Endothelial cell of umbilical vein (primary cell): ENCODE data around the gene RGS7BP. TPM values are rescaled to one million over a fixed set of nuclear protein-coding genes. Genes with fewer than 3 reads are reported as not detected.

Experiments
- BruUV-seq: library from RNA; stranded (reverse); fragments of 400-500 nt; replicated peaks from 2 replicates; lab custom pipeline; 2021; lab: Mats Ljungman, UMichigan
- CTCF ChIA-PET: fragments of 300-600, 350-600 bp; sonication (Branson Sonifier 250); formaldehyde crosslinking; loops from one replicate; lab custom pipeline; 2021; ENCODE audit warnings: antibody characterized with exemption, inconsistent platforms; lab: Charles Lee
- POLR2A ChIA-PET: fragments of 300-600, 350-600 bp; sonication (Branson Sonifier 250); formaldehyde crosslinking; loops from one replicate; lab custom pipeline; 2021; ENCODE audit warnings: antibody characterized with exemption, inconsistent platforms; lab: Charles Lee
- DNase-seq: peaks from one replicate; pipeline ENCODE4 v3.0.0-alpha.2; 2011; ENCODE audit warnings: low read depth, low spot score
- FAIRE-seq: peaks from 2 replicates; lab custom pipeline; 2011; peaks lifted over from hg19 to GRCh38; lab: Jason Lieb, UNC
- H2AFZ ChIP-seq: 2 replicates; pipeline ENCODE4 v1.6.0; 2012; ENCODE audit warnings: low read depth, low read length, control low read depth, inconsistent platforms
- H3K27ac ChIP-seq: 2 replicates; pipeline ENCODE4 v1.5.1; 2011; ENCODE audit warnings: low read depth, mild to moderate bottlenecking, control low read depth, low read length, moderate library complexity; ENCODE audit not compliant: insufficient read depth
- H3K27me3 ChIP-seq, 2 experiments: 2 replicates each; pipeline versions ENCODE4 v1.6.0 to v1.6.1; 2011; ENCODE audit warnings: low read length in 2 of 2, mixed read lengths in 1 of 2; ENCODE audit not compliant: control insufficient read depth in 2 of 2, insufficient read depth in 2 of 2
- H3K36me3 ChIP-seq, 2 experiments: 2 replicates in 1 of 2; 3 replicates in 1 of 2; pipeline ENCODE4 v1.5.1; 2011; ENCODE audit warnings: low read length in 2 of 2, mild to moderate bottlenecking in 1 of 2, moderate library complexity in 1 of 2; ENCODE audit not compliant: control insufficient read depth in 2 of 2, insufficient read depth in 2 of 2; ENCODE audit errors: extremely low read depth in 1 of 2
- H3K4me1 ChIP-seq: 3 replicates; pipeline ENCODE4 v1.5.1; 2011; ENCODE audit warnings: mild to moderate bottlenecking, low read length; ENCODE audit not compliant: control insufficient read depth, insufficient read depth; ENCODE audit errors: extremely low read depth
- H3K4me2 ChIP-seq: 2 replicates; pipeline ENCODE4 v1.6.1; 2011; ENCODE audit warnings: low read length, control low read depth, mixed read lengths; ENCODE audit not compliant: insufficient read depth
- H3K4me3 ChIP-seq, 3 experiments: fragments of 200-600 bp in 1 of 3; sonication (generic), shearing (Covaris generic) in 1 of 3; replicated peaks in 1 of 3; 2 replicates each; pipeline ENCODE4 v1.5.1; 2011 to 2016; ENCODE audit warnings: control low read depth in 3 of 3, low read length in 3 of 3, mild to moderate bottlenecking in 2 of 3, inconsistent platforms in 1 of 3, low read depth in 1 of 3, moderate library complexity in 1 of 3; ENCODE audit not compliant: insufficient read depth in 1 of 3
- H3K79me2 ChIP-seq: 2 replicates; pipeline ENCODE4 v1.6.0; 2012; ENCODE audit warnings: low read length, inconsistent platforms; ENCODE audit not compliant: control insufficient read depth, insufficient read depth
- H3K9ac ChIP-seq: replicated peaks from 2 replicates; pipeline ENCODE3; 2011; ENCODE audit warnings: low read length, control low read depth; ENCODE audit not compliant: insufficient read depth; ENCODE audit errors: extremely low read depth
- H3K9me1 ChIP-seq: replicated peaks from 3 replicates; pipeline ENCODE4 v1.6.0; 2011; ENCODE audit warnings: mild to moderate bottlenecking, low read length; ENCODE audit not compliant: control insufficient read depth, insufficient read depth; ENCODE audit errors: extremely low read depth
- H3K9me3 ChIP-seq: replicated peaks from 2 replicates; pipeline ENCODE4 v1.5.1; 2012; ENCODE audit warnings: low read length, inconsistent platforms; ENCODE audit not compliant: control insufficient read depth, insufficient read depth
- H4K20me1 ChIP-seq: replicated peaks from 2 replicates; pipeline ENCODE3; 2011; ENCODE audit warnings: mild to moderate bottlenecking, low read length; ENCODE audit not compliant: control insufficient read depth, insufficient read depth; ENCODE audit errors: extremely low read depth
- EZH2 ChIP-seq: IDR thresholded peaks from 2 replicates; pipeline ENCODE4 v1.6.1; 2012; ENCODE audit warnings: borderline replicate concordance, low read depth, mild to moderate bottlenecking, moderate library complexity, low read length, inconsistent platforms; ENCODE audit not compliant: severe bottlenecking
- FOS ChIP-seq: IDR thresholded peaks from 2 replicates; pipeline ENCODE4 v1.6.1; 2011; ENCODE audit warnings: mild to moderate bottlenecking, low read length, moderate library complexity, borderline replicate concordance; ENCODE audit not compliant: insufficient read depth
- GATA2 ChIP-seq: IDR thresholded peaks from 2 replicates; pipeline ENCODE4 v1.7.0; 2011; ENCODE audit warnings: low read depth, mild to moderate bottlenecking, moderate library complexity, mixed read lengths, low read length; ENCODE audit not compliant: insufficient read length, insufficient read depth
- JUN ChIP-seq: IDR thresholded peaks from 2 replicates; pipeline ENCODE4 v1.6.1; 2011; ENCODE audit warnings: borderline replicate concordance, low read depth; ENCODE audit not compliant: insufficient read length, insufficient read depth
- MYC ChIP-seq: IDR thresholded peaks from one replicate; pipeline ENCODE4 v1.6.1; 2011; ENCODE audit warnings: mild to moderate bottlenecking, low read depth, low read length
- POLR2A ChIP-seq: IDR thresholded peaks from 2 replicates; pipeline ENCODE4 v1.6.1; 2012; ENCODE audit warnings: low read depth, mild to moderate bottlenecking, control low read depth, low read length
- POLR2AphosphoS5 ChIP-seq: IDR thresholded peaks from 2 replicates; pipeline ENCODE4 v1.6.1; 2012; ENCODE audit warnings: low read depth, mild to moderate bottlenecking, control low read depth, low read length, moderate library complexity; ENCODE audit not compliant: insufficient read depth
- dilution Hi-C: fragments of 300-500 bp; cut with MboI; formaldehyde crosslinking; loops from one replicate; pipeline ENCODE4 v1.15.0; 2019; ENCODE audit warnings: low sequenced_read_pairs; ENCODE audit not compliant: extremely low pct_ligation_motif_present
- intact Hi-C: fragments of 100-400 bp; cut with micrococcal nuclease; formaldehyde crosslinking; loops from one replicate; pipeline ENCODE4 v1.10.0; 2022
- polyA plus RNA-seq, 4 experiments: library from polyadenylated mRNA; depleted of rRNA in 3 of 4; stranded (reverse) in 3 of 4; unstranded in 1 of 4; fragments of >200 nt; gene quantifications; 2 replicates each; pipeline versions ENCODE4 v1.2.1 to v1.2.3, GENCODE V29; 2011 to 2012; ENCODE audit warnings: missing spikeins in 1 of 4
- total RNA-seq: library from RNA; stranded (reverse); gene quantifications from 2 replicates; pipeline ENCODE4 v1.2.3, GENCODE V29; 2021
- TF ChIP-seq, protein P1 (sequence below): IDR thresholded peaks from 2 replicates; pipeline ENCODE4 v1.6.1; 2011; ENCODE audit not compliant: insufficient read depth, insufficient read length
- TF ChIP-seq, protein P2 (sequence below), 2 donors: IDR thresholded peaks; 1 replicate in 1 of 2; 2 replicates in 1 of 2; pipeline ENCODE4 v1.5.1; 2011; ENCODE audit warnings: low read length in 2 of 2, mild to moderate bottlenecking in 2 of 2, moderate library complexity in 2 of 2, control low read depth in 1 of 2, inconsistent platforms in 1 of 2, low read depth in 1 of 2; ENCODE audit not compliant: insufficient read depth in 1 of 2; ENCODE audit errors: extremely low read depth in 1 of 2

The RGS7BP gene
- total and polyA plus RNA-seq, 2 donors (not counting 3 experiments of a cell fraction or from before 2014, with no cell fraction given), result 0.51 to 2.0 TPM

DNA sequence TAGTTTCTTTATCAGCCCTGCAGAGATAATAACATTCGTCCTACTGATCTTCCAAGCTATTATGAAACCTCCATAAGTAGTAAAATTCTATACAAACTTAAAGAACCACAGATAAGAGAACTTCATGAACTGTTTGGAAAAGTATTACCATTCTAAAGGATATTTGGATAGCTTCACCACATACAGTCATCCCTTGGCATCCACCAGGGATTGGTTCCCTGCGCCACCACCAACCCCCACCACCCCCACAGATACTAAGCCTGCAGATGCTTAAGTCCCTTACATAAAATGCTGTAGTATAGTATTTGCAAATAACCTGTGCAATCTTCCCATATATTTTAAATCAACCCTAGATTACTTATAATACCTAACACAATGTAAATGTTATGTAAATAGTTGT, 123.1 kb downstream of the RGS7BP start:
- no peak overlapping the region for H3K4me2 ChIP-seq
- POLR2A ChIA-PET, result no interaction called here
- peaks cover 11 to 25% of the 10 kb centered on the region in 2 experiments for H3K27me3 ChIP-seq
- H3K4me1 ChIP-seq, result no peaks in the 10 kb centered on the region
- no TSS peak for BruUV-seq
- DNase-seq, result no peak
- no peak for FAIRE-seq
- TF ChIP-seq, protein P1, sequence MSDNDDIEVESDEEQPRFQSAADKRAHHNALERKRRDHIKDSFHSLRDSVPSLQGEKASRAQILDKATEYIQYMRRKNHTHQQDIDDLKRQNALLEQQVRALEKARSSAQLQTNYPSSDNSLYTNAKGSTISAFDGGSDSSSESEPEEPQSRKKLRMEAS, result no peak
- TF ChIP-seq, protein P2, sequence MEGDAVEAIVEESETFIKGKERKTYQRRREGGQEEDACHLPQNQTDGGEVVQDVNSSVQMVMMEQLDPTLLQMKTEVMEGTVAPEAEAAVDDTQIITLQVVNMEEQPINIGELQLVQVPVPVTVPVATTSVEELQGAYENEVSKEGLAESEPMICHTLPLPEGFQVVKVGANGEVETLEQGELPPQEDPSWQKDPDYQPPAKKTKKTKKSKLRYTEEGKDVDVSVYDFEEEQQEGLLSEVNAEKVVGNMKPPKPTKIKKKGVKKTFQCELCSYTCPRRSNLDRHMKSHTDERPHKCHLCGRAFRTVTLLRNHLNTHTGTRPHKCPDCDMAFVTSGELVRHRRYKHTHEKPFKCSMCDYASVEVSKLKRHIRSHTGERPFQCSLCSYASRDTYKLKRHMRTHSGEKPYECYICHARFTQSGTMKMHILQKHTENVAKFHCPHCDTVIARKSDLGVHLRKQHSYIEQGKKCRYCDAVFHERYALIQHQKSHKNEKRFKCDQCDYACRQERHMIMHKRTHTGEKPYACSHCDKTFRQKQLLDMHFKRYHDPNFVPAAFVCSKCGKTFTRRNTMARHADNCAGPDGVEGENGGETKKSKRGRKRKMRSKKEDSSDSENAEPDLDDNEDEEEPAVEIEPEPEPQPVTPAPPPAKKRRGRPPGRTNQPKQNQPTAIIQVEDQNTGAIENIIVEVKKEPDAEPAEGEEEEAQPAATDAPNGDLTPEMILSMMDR (IDR thresholded peaks at IDR 0.05; ENCODE audit: extremely low read depth in 1 of 2, insufficient read depth in 1 of 2, low read depth in 1 of 2, low read length in 2 of 2), result no peak
- TF ChIP-seq POLR2AphosphoS5 (no peak), EZH2 (no peak), POLR2A (no peak), FOS (no peak), GATA2 (no peak), MYC (no peak), JUN (no peak)
- no peaks in the 10 kb centered on the region for H3K9me3 ChIP-seq
- no peak overlapping the region for H3K4me3 ChIP-seq
- H4K20me1 ChIP-seq, result no peaks in the 10 kb centered on the region
- CTCF ChIA-PET, result interaction anchor here (1.2 kb wide), 1 partner anchor 156 kb away, joined by 3 read pairs; no protein-coding TSS in a partner anchor
- H3K9ac ChIP-seq, result no peak overlapping the region
- dilution Hi-C loops (no loop called here), intact Hi-C loops (no loop called here)
- H3K79me2 ChIP-seq, result no peaks in the 10 kb centered on the region
- H2AFZ ChIP-seq, result no peak overlapping the region
- no peak overlapping the region for H3K27ac ChIP-seq
- no peaks in the 10 kb centered on the region for H3K36me3 ChIP-seq
- H3K9me1 ChIP-seq, result no peaks in the 10 kb centered on the region
